ENCODE data around the gene PXYLP1.
"Not testable (repeated sequence)": the region's sequence is repeated elsewhere in the genome, so short reads cannot be mapped to it uniquely, and the experiment has no call there.

Gene PXYLP1

GRCh38 chr3:141302364-141303141 is 70.9 kb downstream of the PXYLP1 start:
- DNase-seq, result no peak

DNA sequence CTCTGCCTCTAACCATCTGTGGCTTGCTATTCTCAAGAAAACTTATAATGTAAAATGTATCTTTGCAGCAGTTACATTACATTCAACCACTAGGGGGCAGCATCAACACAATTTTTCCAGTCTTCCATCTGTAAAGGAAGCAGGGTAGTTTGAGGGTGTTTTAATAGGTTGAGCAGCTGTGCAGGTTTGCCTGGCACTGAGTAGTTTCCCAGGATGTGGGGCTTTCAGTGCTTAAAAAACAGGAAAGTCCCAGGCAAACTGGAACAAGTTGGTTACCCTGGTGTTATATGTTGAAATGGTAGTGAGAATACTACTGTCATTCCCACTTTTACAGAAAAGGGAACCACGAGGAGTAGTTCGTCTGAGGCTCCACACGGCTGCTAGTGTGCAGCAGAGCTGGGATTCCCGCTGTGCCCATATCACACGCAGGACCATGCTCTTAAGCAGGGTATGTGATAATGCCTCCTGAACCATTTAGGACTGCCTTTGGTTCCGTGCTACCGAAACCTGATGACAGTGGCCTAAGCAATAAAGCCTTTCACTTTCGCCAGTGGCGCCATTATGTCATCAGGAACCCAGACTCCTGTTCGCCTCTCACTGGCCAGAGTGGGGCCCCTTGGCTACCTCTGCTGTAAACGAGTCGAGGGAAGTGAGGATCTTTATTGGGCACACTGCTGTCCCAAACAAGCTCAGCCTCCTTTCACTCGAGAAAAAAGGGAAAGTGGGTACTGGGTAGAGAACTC is 72.0 kb downstream of the PXYLP1 start:
- peak; percentile 83 for DNase-seq

DNA sequence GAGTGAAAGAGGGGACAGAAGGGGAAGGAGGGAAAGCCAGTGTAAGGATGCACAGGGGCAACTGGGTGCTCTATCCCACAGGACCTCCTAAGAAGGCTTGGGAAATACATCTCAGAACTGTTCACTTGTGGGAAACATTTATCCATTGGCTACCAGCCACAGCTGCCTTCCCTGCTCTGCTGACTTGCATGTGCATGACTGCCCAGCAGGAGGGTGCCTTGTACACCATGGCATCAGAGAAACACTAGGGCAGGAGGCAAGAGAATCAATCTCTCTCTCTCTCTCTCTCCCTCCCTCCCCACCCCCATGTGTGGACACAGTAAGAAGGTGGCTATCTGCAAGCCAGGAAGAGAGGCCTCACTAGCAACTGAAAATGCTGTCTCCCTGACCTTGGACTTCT is 73.8 kb downstream of the PXYLP1 start:
- peak; percentile 7 for DNase-seq

DNA sequence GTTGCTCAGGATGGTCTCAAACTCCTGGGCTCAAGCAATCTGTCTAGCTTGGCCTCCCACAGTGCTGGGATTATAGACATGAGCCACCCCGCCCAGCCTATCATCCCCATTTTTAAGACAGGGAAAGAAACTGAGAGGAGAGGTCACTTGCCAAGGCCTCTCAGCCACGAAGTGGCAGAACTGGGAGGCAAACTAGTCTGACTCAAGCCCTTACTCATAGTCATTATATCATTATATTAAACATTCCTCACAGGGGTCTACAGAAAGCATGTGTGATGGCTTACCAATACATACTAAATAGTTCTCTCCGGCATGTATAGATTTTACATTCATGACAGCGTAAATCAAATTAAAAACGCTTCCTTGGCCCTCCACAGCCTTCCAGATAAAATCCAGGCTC is 74.7 kb downstream of the PXYLP1 start:
- no peak for DNase-seq

- no peak for DNase-seq
Observed at GRCh38 chr3:141306922-141307321, 75.3 kb downstream of the PXYLP1 start.

- no peak for DNase-seq
Observed at GRCh38 chr3:141307351-141308059, 75.9 kb downstream of the PXYLP1 start.

DNA sequence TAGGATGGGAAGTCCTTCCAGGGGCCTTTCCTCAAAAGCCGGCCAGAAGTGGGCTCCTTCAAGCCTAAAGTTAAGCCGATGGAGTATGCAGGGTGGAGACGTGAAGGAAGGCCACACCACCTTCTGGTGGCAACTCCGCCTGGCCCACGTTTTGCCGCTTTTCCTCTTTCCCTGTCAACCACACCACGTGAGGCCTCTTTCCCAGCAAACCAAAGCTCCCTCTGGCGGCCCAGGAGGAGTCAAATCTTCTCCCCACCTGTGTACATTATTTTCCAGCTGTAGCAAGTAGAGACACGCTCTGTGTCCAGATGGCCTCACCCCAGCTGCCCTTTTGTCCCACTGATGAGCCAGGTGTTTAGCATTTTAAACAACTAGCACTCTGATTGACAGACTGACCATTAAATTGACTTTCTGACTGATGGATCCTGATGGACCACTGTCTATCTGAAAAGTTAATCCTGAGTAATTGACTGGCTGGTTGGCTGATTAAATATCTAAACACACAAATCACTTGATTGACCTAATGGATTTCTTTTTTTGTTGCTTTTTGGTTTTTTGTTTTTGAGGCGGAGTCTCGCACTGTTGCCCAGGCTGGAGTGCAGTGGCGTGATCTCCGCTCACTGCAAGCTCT is 77.1 kb downstream of the PXYLP1 start:
- peak; percentile 24 for DNase-seq

DNA sequence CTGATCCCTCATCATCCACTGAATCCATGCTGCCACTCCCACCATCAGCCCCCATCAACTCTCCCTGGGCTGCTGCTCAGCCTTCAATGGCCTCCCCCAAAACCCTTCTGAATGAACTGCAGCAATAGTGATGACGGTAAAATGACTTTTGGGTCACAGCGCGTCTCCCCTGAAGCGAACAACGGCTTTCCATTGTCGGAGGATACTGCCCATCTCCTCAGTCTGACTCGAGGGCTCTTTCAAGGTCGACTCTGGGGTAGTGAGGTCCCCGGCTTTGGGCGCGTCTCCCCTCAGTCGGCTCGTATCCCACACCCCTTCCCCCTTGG is 79.5 kb downstream of the PXYLP1 start:
- DNase-seq, result peak; percentile 40

DNA sequence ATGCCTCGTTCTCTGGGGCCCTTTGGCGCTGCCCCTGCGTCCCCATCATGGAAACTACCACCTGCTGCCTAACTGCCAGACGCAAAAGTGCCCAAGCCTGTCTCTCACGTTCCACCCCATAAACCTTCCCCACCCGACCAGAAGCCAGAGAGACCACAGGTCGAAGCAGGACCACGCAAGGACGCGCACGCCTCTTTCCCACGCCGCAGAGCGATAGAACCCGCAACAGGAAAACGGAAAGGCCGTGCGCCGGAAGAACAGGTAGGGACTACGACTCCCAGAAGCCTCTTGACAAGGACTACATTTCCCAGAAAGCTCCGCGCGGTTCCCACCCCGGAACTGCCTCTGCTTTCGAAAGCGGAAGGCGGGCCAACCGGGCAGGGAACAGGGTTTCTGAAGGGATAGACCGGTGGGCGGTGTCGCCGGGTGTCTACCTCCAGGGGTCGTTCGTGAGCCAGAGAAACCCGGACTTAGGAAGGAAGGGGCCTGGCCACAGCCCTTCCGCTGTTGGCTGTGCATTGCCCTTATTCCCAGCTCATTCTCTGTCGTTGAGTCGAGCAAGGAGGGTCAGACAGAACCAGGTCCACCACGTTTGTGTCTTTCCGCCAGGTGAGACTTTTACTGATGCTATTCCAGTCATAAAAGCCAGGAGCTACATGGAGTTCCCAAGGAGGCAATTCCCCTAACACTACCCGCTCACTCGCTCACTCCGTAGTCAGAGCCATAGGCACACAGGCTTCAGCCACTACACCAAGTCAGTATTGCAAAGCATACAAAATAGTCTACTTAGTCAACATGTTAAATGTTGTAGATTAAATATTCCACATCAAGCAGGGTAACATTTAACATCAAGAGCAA is 80.1 kb downstream of the PXYLP1 start:
- peak; percentile 100 for DNase-seq

DNA sequence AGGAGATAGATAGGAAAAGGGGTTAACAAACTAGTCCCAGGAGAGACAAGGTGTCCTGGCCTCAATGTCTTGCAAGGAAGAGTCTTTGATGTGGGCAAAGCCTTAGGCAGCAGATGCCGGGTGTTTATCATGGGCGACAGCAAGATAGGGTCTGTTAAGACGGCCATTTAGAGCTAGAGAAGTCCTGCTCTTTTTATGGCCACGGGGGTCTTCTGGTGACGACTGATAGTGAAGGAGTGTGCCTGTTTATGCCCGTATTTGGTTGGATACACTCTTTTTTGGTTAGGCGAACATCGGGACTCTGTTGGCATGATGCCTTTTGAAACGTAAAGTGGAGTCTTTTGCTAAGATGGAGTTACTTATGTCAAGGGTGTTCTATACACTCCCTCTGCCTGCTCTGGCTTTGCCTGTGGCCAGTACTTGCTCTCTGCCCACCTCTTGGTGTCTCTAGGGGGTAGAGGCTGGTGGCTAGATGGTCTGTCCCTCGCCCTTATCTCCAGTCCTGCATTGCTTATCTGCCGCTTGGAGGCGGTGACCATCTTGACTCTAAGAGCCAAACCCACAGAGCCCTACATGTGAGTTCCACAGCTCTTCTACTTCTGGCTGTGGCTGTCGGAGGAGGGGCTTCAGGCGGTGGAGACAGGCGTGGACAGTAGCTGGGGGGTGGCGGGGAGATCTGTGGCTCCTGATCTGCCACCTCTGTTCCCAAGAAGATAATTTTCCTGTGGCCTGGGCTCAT is 80.9 kb downstream of the PXYLP1 start:
- DNase-seq, result no peak

DNA sequence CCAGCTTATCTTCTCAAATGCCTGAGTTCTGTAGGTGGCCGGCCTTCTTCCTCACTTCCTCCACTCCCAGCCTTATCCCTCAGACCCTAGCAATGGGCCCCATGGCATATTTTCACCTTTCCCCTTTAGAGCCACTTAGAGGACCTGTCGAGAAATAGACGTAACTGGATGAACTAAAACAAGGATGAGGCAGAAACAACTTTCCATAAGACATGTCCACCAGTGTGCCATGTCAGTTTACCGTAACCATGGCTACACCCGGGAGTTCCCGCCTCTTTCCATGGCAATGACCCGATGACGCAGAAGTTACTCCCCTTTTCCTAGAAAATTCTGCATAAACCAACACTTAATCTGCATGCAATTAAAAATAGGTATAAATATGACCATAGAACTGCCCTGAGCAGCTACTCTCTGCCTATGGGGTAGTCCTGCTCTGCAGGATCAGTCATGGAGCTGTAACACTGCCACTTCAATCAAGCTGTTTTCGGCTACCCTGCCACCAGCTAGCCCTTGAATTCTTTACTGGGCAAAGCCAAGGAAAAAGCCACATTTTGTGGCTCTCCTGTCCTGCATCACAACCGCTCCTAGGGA is 81.6 kb downstream of the PXYLP1 start:
- no peak for DNase-seq

DNA sequence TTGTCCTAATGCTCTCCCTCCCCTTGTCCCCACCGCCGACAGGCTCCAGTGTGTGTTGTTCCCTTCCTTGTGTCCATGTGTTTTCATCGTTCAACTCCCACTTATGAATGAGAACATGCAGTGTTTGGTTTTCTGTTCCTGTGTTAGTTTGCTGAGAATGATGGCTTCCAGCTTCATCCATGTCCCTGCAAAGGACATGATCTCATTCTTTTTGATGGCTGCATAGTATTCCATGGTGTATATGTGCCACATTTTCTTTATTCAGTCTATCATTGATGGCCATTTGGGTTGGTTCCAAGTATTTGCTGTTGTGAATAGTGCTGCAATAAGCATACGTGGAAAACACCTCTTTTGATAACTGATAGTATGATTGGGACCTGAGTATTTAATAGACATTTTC is 82.8 kb downstream of the PXYLP1 start:
- not testable (repeated sequence) for DNase-seq

DNA sequence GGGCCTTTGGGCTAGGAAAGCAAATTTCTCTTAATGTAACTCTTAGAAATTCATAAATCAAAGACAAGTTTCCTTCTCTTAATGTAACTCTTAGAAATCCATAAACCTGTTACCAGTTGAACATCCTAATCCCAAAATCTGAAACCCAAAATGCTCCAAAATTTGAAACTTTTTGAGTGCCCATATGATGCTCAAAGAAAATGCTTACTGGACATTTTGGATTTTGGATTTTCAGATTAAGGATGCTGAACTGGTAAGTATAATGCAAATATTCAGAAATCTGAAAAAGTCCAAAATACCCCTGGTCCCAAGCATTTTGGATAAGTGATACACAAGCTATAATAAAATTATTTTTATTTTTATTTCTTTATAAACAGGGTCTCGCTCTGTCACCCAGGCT is 85.2 kb downstream of the PXYLP1 start:
- no peak for DNase-seq

- no peak for DNase-seq
Observed at GRCh38 chr3:141320399-141321108, 88.9 kb downstream of the PXYLP1 start.

GRCh38 chr3:141321109-141321497 is 89.5 kb downstream of the PXYLP1 start:
- no peak for DNase-seq

DNA sequence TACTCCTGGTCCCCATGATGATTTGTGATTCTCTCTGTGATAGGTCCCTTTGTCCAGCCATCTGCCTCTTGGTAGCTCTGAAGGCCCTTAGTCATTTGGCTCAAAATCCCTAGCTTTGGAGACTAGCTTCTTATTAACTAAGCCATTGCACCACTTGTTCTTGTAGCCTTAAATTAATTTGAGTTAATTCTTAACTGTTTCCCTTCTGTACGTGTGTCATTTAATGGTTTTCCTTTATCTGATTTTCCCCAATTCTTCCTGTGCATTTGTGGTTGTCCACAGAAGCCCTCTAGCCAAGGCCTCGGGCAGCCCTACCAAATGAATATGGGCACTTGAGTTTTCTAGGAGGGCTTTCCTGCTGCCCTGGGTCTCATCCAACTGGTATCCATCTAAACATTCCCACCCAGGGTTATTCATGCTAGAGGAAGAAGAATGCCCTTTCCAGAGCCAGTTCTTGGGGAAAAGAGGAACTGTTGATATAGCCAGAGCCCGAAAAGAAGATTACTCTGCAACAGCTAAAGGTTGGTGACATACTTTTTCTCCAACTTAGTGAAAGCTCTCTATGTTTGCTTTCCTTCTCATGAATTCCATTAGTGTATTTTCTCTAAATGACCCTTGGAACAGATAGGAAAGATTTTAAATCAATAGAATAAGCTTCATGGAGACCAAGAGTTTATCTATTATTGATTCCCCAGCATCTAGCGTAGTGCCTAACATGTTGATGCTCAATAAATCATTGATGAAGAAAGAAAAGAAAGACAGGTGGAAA is 92.5 kb downstream of the PXYLP1 start:
- DNase-seq, result no peak

DNA sequence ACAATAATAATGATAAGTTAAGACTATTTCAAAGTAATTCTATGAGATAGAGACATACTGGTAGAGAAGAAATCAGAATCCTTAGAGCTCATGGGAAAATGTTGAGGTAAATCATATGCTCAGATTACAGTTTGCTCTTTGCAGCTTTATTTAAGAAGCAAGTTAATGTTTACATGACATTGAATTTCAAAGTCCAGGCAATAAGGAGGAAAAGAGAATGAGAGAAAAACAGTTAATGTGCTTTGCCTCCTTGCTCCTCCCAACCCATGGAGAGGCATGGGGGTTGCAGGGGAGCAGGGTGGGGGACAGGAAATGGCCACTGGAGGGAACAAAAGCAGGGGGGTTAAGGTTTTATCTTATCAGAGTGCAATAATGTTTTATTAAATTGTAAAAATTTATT is 94.5 kb downstream of the PXYLP1 start:
- no peak for DNase-seq

DNA sequence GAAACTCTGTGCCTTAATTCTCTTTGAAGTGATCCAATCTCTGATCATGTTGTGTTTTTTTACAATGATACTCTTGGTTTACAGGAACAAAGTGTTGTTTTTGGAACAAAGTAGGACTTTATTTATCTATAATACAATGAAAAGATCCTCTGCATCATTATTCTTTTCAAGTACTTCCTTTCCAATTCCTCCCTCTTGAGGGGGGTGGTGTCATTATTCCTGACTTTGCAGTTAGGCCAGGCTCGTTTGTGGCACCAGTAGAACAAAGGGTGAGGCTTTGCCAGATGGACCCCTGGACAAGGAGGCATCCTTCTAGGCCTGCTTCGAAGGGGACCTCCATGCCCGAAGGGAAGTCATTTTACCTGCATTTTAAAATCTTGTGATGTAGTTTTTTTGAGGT is 95.0 kb downstream of the PXYLP1 start:
- no peak for DNase-seq

GRCh38 chr3:141328286-141329166 is 96.9 kb downstream of the PXYLP1 start:
- DNase-seq, result no peak
